ENCODE data around the gene PLEKHN1.
"Not testable (repeated sequence)": the region's sequence is repeated elsewhere in the genome, so short reads cannot be mapped to it uniquely, and the experiment has no call there.

Gene PLEKHN1

GRCh38 chr1:1017397-1018320 lies 51.4 kb downstream of the PLEKHN1 start:
- DNase-seq (ENCODE audit: low read depth); H3K9me3 ChIP-seq (ENCODE audit: control insufficient read depth, low read length); H3K9ac ChIP-seq (ENCODE audit: low read length); H3K4me3 ChIP-seq (ENCODE audit: low read length); H3K27me3 ChIP-seq (replicated peaks; ENCODE audit: control insufficient read depth, insufficient read depth, low read length); H3K36me3 ChIP-seq (ENCODE audit: control insufficient read depth, insufficient read depth, low read length, severe bottlenecking): not testable (repeated sequence)
- H3K4me1 ChIP-seq (ENCODE audit: control insufficient read depth, insufficient read depth, low read length), result peaks cover 14% of the 10 kb centered on the region

- H3K27me3 ChIP-seq (replicated peaks; ENCODE audit: control insufficient read depth, insufficient read depth, low read length); H3K4me3 ChIP-seq (ENCODE audit: low read length); H3K9me3 ChIP-seq (ENCODE audit: control insufficient read depth, low read length); H3K36me3 ChIP-seq (ENCODE audit: control insufficient read depth, insufficient read depth, low read length, severe bottlenecking); DNase-seq (ENCODE audit: low read depth); H3K9ac ChIP-seq (ENCODE audit: low read length): not testable (repeated sequence)
- H3K4me1 ChIP-seq (ENCODE audit: control insufficient read depth, insufficient read depth, low read length), result peaks cover 11% of the 10 kb centered on the region
These were observed 52.0 kb downstream of the PLEKHN1 start for GRCh38 chr1:1018321-1018685.

- peak overlapping the region; percentile 47 for H3K4me3 ChIP-seq (ENCODE audit: low read length)
- H3K9me3 ChIP-seq (ENCODE audit: control insufficient read depth, low read length), result no peaks in the 10 kb centered on the region
- peak; percentile 95 for DNase-seq (ENCODE audit: low read depth)
- H3K36me3 ChIP-seq (ENCODE audit: control insufficient read depth, insufficient read depth, low read length, severe bottlenecking), result no peaks in the 10 kb centered on the region
- H3K4me1 ChIP-seq (ENCODE audit: control insufficient read depth, insufficient read depth, low read length), result peaks cover 4% of the 10 kb centered on the region
- H3K9ac ChIP-seq (ENCODE audit: low read length), result peak overlapping the region; percentile 54
- no peaks in the 10 kb centered on the region for H3K27me3 ChIP-seq (replicated peaks; ENCODE audit: control insufficient read depth, insufficient read depth, low read length)
These were observed 53.1 kb downstream of the PLEKHN1 start for GRCh38 chr1:1019122-1019999.

GRCh38 chr1:1020000-1020404 lies 53.7 kb downstream of the PLEKHN1 start, which contains the start of gene AGRN:
Gene AGRN, plus strand, starts transcription at chr1:1020120. Its CDS starts 53 bp downstream, at chr1:1020173.
- no peaks in the 10 kb centered on the region for H3K9me3 ChIP-seq (ENCODE audit: control insufficient read depth, low read length)
- no peak for DNase-seq (ENCODE audit: low read depth)
- no peaks in the 10 kb centered on the region for H3K36me3 ChIP-seq (ENCODE audit: control insufficient read depth, insufficient read depth, low read length, severe bottlenecking)
- peak within 1 kb of the TSS; percentile 54 for H3K9ac ChIP-seq (ENCODE audit: low read length)
- H3K4me3 ChIP-seq (ENCODE audit: low read length), result peak within 1 kb of the TSS; percentile 72
- H3K4me1 ChIP-seq (ENCODE audit: control insufficient read depth, insufficient read depth, low read length), result peaks cover 4% of the 10 kb centered on the region
- no peaks in the 10 kb centered on the region for H3K27me3 ChIP-seq (replicated peaks; ENCODE audit: control insufficient read depth, insufficient read depth, low read length)

GRCh38 chr1:1020415-1021009 lies 54.2 kb downstream of the PLEKHN1 start:
- Histone ChIP-seq H3K27me3 (replicated peaks; ENCODE audit: control insufficient read depth, insufficient read depth, low read length) (no peaks in the 10 kb centered on the region), H3K36me3 (ENCODE audit: control insufficient read depth, insufficient read depth, low read length, severe bottlenecking) (no peaks in the 10 kb centered on the region), H3K4me3 (ENCODE audit: low read length) (peak overlapping the region; percentile 72), H3K9me3 (ENCODE audit: control insufficient read depth, low read length) (no peaks in the 10 kb centered on the region), H3K4me1 (ENCODE audit: control insufficient read depth, insufficient read depth, low read length) (peaks cover 4% of the 10 kb centered on the region), H3K9ac (ENCODE audit: low read length) (peak overlapping the region; percentile 49)
- DNase-seq (ENCODE audit: low read depth), result peak; percentile 52

GRCh38 chr1:1021010-1021919 lies 55.0 kb downstream of the PLEKHN1 start:
- H3K9ac ChIP-seq (ENCODE audit: low read length), result no peak overlapping the region
- H3K4me3 ChIP-seq (ENCODE audit: low read length), result no peak overlapping the region
- H3K27me3 ChIP-seq (replicated peaks; ENCODE audit: control insufficient read depth, insufficient read depth, low read length), result no peaks in the 10 kb centered on the region
- H3K9me3 ChIP-seq (ENCODE audit: control insufficient read depth, low read length), result no peaks in the 10 kb centered on the region
- no peaks in the 10 kb centered on the region for H3K36me3 ChIP-seq (ENCODE audit: control insufficient read depth, insufficient read depth, low read length, severe bottlenecking)
- peak; percentile 57 for DNase-seq (ENCODE audit: low read depth)
- H3K4me1 ChIP-seq (ENCODE audit: control insufficient read depth, insufficient read depth, low read length), result peaks cover 4% of the 10 kb centered on the region

GRCh38 chr1:1021920-1022259 lies 55.6 kb downstream of the PLEKHN1 start:
- Histone ChIP-seq H3K36me3 (ENCODE audit: control insufficient read depth, insufficient read depth, low read length, severe bottlenecking) (no peaks in the 10 kb centered on the region), H3K9me3 (ENCODE audit: control insufficient read depth, low read length) (no peaks in the 10 kb centered on the region), H3K27me3 (replicated peaks; ENCODE audit: control insufficient read depth, insufficient read depth, low read length) (no peaks in the 10 kb centered on the region), H3K9ac (ENCODE audit: low read length) (no peak overlapping the region), H3K4me3 (ENCODE audit: low read length) (no peak overlapping the region), H3K4me1 (ENCODE audit: control insufficient read depth, insufficient read depth, low read length) (peaks cover 4% of the 10 kb centered on the region)
- no peak for DNase-seq (ENCODE audit: low read depth)

- Histone ChIP-seq H3K9ac (ENCODE audit: low read length) (no peak overlapping the region), H3K9me3 (ENCODE audit: control insufficient read depth, low read length) (no peaks in the 10 kb centered on the region), H3K27me3 (replicated peaks; ENCODE audit: control insufficient read depth, insufficient read depth, low read length) (no peaks in the 10 kb centered on the region), H3K4me3 (ENCODE audit: low read length) (no peak overlapping the region), H3K36me3 (ENCODE audit: control insufficient read depth, insufficient read depth, low read length, severe bottlenecking) (no peaks in the 10 kb centered on the region), H3K4me1 (ENCODE audit: control insufficient read depth, insufficient read depth, low read length) (peaks cover 4% of the 10 kb centered on the region)
- DNase-seq (ENCODE audit: low read depth), result no peak
These were observed 56.2 kb downstream of the PLEKHN1 start for GRCh38 chr1:1022302-1023009.

GRCh38 chr1:1023700-1024099 lies 57.4 kb downstream of the PLEKHN1 start:
- H3K9me3 ChIP-seq (ENCODE audit: control insufficient read depth, low read length), result no peaks in the 10 kb centered on the region
- H3K4me1 ChIP-seq (ENCODE audit: control insufficient read depth, insufficient read depth, low read length), result peaks cover 4% of the 10 kb centered on the region
- H3K4me3 ChIP-seq (ENCODE audit: low read length), result no peak overlapping the region
- DNase-seq (ENCODE audit: low read depth), result no peak
- no peak overlapping the region for H3K9ac ChIP-seq (ENCODE audit: low read length)
- peaks cover 3% of the 10 kb centered on the region for H3K27me3 ChIP-seq (replicated peaks; ENCODE audit: control insufficient read depth, insufficient read depth, low read length)
- H3K36me3 ChIP-seq (ENCODE audit: control insufficient read depth, insufficient read depth, low read length, severe bottlenecking), result no peaks in the 10 kb centered on the region

- no peak overlapping the region for H3K4me3 ChIP-seq (ENCODE audit: low read length)
- peaks cover 3% of the 10 kb centered on the region for H3K27me3 ChIP-seq (replicated peaks; ENCODE audit: control insufficient read depth, insufficient read depth, low read length)
- DNase-seq (ENCODE audit: low read depth), result no peak
- H3K9me3 ChIP-seq (ENCODE audit: control insufficient read depth, low read length), result no peaks in the 10 kb centered on the region
- peaks cover 4% of the 10 kb centered on the region for H3K4me1 ChIP-seq (ENCODE audit: control insufficient read depth, insufficient read depth, low read length)
- no peaks in the 10 kb centered on the region for H3K36me3 ChIP-seq (ENCODE audit: control insufficient read depth, insufficient read depth, low read length, severe bottlenecking)
- no peak overlapping the region for H3K9ac ChIP-seq (ENCODE audit: low read length)
These were observed 58.0 kb downstream of the PLEKHN1 start for GRCh38 chr1:1024149-1024770.

Data from adipocyte (in vitro differentiated cells).